Esophagus squamous epithelium (tissue), 5 donors: ENCODE measurements around the gene RSL24D1. TPM values are rescaled to one million over a fixed set of nuclear protein-coding genes. Genes with fewer than 3 reads are reported as not detected.

ENCODE experiments used
- DNase-seq: peaks from one replicate; lab custom pipeline; 2025; lab: John Stamatoyannopoulos, UW
- H3K27ac ChIP-seq, 4 donors: fragments of 200-600 bp; sonication (generic); one replicate each; pipeline ENCODE4 v1.5.1; 2016 to 2019; ENCODE audit warnings: mild to moderate bottlenecking in 1 of 4
- H3K27me3 ChIP-seq, 4 donors: fragments of 200-600 bp; sonication (generic); 1 replicate in 3 of 4; 2 replicates in 1 of 4; pipeline versions ENCODE4 v1.5.1 to v1.6.0; 2017 to 2021; ENCODE audit warnings: antibody characterized with exemption in 1 of 4
- H3K36me3 ChIP-seq, 3 donors: fragments of 200-600 bp; sonication (generic); one replicate each; pipeline ENCODE4 v1.5.1; 2016 to 2019
- H3K4me1 ChIP-seq, 3 donors: fragments of 200-600 bp; sonication (generic); one replicate each; pipeline ENCODE4 v1.5.1; 2017 to 2019
- H3K4me3 ChIP-seq, 4 donors: fragments of 200-600 bp; sonication (generic); 1 replicate in 3 of 4; 2 replicates in 1 of 4; pipeline ENCODE4 v1.5.1; 2016 to 2019; ENCODE audit warnings: mild to moderate bottlenecking in 2 of 4, moderate library complexity in 1 of 4
- H3K9me3 ChIP-seq, 3 donors: fragments of 200-600 bp; sonication (generic); one replicate each; pipeline ENCODE4 v1.5.1; 2016 to 2019
- POLR2A ChIP-seq, 4 donors: fragments of 450-650 bp; IDR thresholded peaks; one replicate each; pipeline ENCODE4 v1.6.1; 2017; ENCODE audit warnings: antibody characterized with exemption in 4 of 4, mild to moderate bottlenecking in 4 of 4, moderate library complexity in 3 of 4
- WGBS, 2 donors: methylation state at CpG; one replicate each; pipeline ENCODE4 v1.1.5; 2018; 5-methylcytosine and 5-hydroxymethylcytosine counted together
- intact Hi-C: fragments of 100-400 bp; cut with DNase I; formaldehyde crosslinking; loops from one replicate; pipeline ENCODE4 v1.15.0; 2022
- total RNA-seq, 4 donors: library from RNA; depleted of rRNA; stranded (reverse); fragments of >200 nt; gene quantifications; one replicate each; pipeline ENCODE4 v1.1.0, GENCODE V29; 2016
- TF ChIP-seq, protein P1 (sequence below), 6 experiments: fragments of 450-650 bp in 4 of 6; fragments of 200-600 bp in 2 of 6; sonication (generic) in 2 of 6; IDR thresholded peaks; one replicate each; pipeline ENCODE4 v1.5.1; 2016 to 2019; ENCODE audit warnings: antibody characterized with exemption in 6 of 6, mild to moderate bottlenecking in 4 of 6, moderate library complexity in 4 of 6
- donor health status: DM: yes; HTN: yes; CAD: no.

Gene RSL24D1
- total RNA-seq, 4 donors from 2014 or later: 23.1 to 78.0 (median 55.7) TPM

DNA sequence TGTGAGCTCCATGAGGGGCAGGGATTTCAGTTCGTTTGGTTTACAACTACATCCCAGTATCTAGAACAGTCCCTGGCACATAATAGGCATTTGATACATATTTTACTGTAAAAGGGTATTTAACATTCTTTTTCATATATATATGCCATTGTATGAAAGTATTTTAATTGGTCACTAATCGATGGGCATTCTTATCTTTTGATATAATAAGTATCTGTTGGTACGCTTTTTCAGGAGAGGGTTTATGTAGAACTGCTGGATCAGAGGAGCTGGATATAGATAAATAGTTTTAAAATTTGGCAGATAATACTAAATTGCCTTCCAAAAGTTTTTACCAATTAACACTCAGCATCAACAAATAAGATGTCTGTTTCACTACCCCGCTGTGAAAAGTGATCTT lies 978 bp upstream of the RSL24D1 start:
- intact Hi-C loops: no loop called here
- WGBS, 2 donors: 53 to 54% methylated on average over 4 of the region's 4 CpGs
- peak overlapping the region; percentile 83 to 96 (median 94) for H3K27ac ChIP-seq

DNA sequence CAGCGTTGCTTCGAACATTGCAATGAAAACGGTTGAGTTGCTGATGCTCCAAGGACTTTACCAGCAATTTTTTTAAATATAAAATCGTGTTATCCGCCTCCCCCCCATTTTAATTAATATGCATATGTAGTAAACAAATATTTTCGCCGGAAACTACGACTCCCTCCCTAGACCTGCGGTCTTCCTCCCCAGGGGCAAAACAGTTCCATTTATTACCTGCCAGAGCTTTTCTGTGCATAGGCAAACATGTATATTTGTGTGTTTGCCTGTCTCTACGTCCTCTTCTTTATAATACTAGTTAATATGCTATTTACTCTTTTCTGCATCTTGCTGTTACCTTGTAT lies 593 bp upstream of the RSL24D1 start:
- TF ChIP-seq, protein P1, sequence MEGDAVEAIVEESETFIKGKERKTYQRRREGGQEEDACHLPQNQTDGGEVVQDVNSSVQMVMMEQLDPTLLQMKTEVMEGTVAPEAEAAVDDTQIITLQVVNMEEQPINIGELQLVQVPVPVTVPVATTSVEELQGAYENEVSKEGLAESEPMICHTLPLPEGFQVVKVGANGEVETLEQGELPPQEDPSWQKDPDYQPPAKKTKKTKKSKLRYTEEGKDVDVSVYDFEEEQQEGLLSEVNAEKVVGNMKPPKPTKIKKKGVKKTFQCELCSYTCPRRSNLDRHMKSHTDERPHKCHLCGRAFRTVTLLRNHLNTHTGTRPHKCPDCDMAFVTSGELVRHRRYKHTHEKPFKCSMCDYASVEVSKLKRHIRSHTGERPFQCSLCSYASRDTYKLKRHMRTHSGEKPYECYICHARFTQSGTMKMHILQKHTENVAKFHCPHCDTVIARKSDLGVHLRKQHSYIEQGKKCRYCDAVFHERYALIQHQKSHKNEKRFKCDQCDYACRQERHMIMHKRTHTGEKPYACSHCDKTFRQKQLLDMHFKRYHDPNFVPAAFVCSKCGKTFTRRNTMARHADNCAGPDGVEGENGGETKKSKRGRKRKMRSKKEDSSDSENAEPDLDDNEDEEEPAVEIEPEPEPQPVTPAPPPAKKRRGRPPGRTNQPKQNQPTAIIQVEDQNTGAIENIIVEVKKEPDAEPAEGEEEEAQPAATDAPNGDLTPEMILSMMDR (IDR thresholded peaks at IDR 0.05): no peak
- no peak for TF ChIP-seq POLR2A (IDR thresholded peaks at IDR 0.05)
- no peak for DNase-seq
- peak overlapping the region; percentile 83 to 96 (median 94) for H3K27ac ChIP-seq
- intact Hi-C loops: no loop called here
- peaks cover 0 to 36% (median 27%) of the 10 kb centered on the region in 3 donors for H3K4me1 ChIP-seq
- 0% methylated on average over 10 of the region's 10 CpGs for WGBS, 2 donors
- peaks cover 0 to 5% (median 0%) of the 10 kb centered on the region in 3 donors for H3K36me3 ChIP-seq
- H3K4me3 ChIP-seq: peak overlapping the region; percentile 65 to 99 (median 86)
- no peaks in the 10 kb centered on the region for H3K27me3 ChIP-seq
- no peaks in the 10 kb centered on the region for H3K9me3 ChIP-seq

More for the DNA sequence above, 978 bp upstream of the RSL24D1 start:
- TF ChIP-seq POLR2A (IDR thresholded peaks at IDR 0.05): no peak
- TF ChIP-seq, protein P1 (IDR thresholded peaks at IDR 0.05): no peak
- DNase-seq: no peak
- Histone ChIP-seq H3K27me3 (no peaks in the 10 kb centered on the region), H3K4me3 (peak overlapping the region; percentile 65 to 99 (median 86)), H3K36me3 (peaks cover 0 to 5% (median 0%) of the 10 kb centered on the region in 3 donors), H3K4me1 (peaks cover 0 to 36% (median 27%) of the 10 kb centered on the region in 3 donors), H3K9me3 (no peaks in the 10 kb centered on the region)

DNA sequence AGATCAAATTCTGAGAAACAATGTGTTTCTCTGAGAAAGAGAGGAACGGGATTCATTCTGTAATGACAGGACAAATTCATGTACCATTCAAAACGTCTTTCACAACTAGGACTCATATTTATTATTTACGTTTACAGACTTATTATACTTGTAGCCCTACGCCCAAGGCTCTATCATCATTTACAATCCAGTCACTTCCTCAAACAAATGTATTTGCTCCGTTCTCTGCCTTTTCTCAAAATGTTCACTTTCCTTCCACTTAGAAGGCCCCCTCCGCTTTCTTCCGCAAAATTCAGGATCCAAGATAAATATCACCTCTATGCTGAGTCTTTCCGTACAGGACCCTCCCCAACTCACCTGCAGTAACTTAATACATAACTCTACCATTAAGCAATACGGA lies 745 bp downstream of the RSL24D1 start:
- 0 to 2% methylated on average over 9 of the region's 9 CpGs for WGBS, 2 donors
- intact Hi-C loops: no loop called here
- H3K9me3 ChIP-seq: no peaks in the 10 kb centered on the region
- no peaks in the 10 kb centered on the region for H3K27me3 ChIP-seq
- TF ChIP-seq, protein P1 (IDR thresholded peaks at IDR 0.05): no peak
- no peak for TF ChIP-seq POLR2A (IDR thresholded peaks at IDR 0.05)
- H3K4me1 ChIP-seq: peaks cover 0 to 36% (median 27%) of the 10 kb centered on the region in 3 donors
- DNase-seq: no peak
- H3K4me3 ChIP-seq: peak overlapping the region; percentile 65 to 99 (median 86)
- H3K27ac ChIP-seq: peak overlapping the region; percentile 83 to 96 (median 94)
- H3K36me3 ChIP-seq: peaks cover 0 to 17% (median 1%) of the 10 kb centered on the region in 3 donors

DNA sequence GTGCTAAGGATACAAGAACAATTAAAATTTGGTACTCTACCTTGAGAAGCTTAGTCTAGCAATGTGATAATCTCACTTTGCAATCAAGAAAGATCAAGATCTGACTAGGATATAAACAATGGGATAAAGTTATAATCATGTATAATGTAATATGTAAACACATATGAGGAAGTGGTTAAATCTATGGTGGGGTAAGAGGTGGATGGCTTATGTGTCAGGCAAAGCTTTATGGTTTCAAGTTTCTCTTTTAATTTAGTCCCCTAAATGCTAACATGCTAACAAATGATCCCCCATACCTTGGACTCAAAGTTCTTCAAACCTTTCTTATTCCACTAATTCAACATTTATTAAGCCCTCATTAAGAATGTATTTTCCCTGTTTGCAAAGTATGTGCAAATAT lies 2.5 kb downstream of the RSL24D1 start:
- Histone ChIP-seq H3K27ac (no peak overlapping the region), H3K36me3 (peaks cover 0 to 35% (median 12%) of the 10 kb centered on the region in 3 donors), H3K4me3 (no peak overlapping the region), H3K9me3 (no peaks in the 10 kb centered on the region), H3K27me3 (no peaks in the 10 kb centered on the region), H3K4me1 (peaks cover 0 to 36% (median 27%) of the 10 kb centered on the region in 3 donors)
- TF ChIP-seq, protein P1 (IDR thresholded peaks at IDR 0.05): no peak
- no peak for TF ChIP-seq POLR2A (IDR thresholded peaks at IDR 0.05)
- no peak for DNase-seq
- intact Hi-C loops: no loop called here

DNA sequence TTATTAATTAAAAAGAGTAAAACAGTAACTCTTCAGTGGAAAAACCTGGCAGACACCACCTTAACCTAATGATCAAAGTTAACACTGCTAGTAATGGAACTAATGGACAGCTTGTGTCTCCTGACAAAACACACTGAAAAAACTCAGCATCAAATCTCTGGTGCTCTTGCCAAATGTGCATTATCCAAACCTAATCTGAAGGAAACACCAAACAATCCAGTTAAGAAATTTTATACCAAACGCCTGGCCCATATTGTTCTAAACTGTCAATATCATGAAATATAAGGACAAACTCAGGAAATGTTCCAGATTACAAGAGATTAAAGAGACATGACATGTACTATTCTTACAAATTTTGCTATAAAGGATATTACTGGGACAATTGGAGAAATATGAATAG lies 10.4 kb downstream of the RSL24D1 start:
- H3K27ac ChIP-seq: no peak overlapping the region
- H3K36me3 ChIP-seq: peaks cover 0 to 97% (median 28%) of the 10 kb centered on the region in 3 donors
- intact Hi-C loops: no loop called here
- no peaks in the 10 kb centered on the region for H3K27me3 ChIP-seq
- H3K4me1 ChIP-seq: no peaks in the 10 kb centered on the region
- TF ChIP-seq POLR2A (IDR thresholded peaks at IDR 0.05): no peak
- TF ChIP-seq, protein P1 (IDR thresholded peaks at IDR 0.05): no peak
- 62 to 77% methylated on average over 1 of the region's 1 CpG for WGBS, 2 donors
- DNase-seq: no peak
- H3K9me3 ChIP-seq: no peaks in the 10 kb centered on the region
- H3K4me3 ChIP-seq: no peak overlapping the region
